GM19043 (cell line): ENCODE data around the gene NCAN.
"Not testable (repeated sequence)": the region's sequence is repeated elsewhere in the genome, so short reads cannot be mapped to it uniquely, and the experiment has no call there.

ENCODE experiments used
- ATAC-seq: cut with Tn5 transposase; IDR thresholded peaks from one replicate; pipeline ENCODE4 v1.9.1; 2021; ENCODE audit warnings: low read depth; ENCODE audit not compliant: unreplicated experiment

The NCAN gene

DNA sequence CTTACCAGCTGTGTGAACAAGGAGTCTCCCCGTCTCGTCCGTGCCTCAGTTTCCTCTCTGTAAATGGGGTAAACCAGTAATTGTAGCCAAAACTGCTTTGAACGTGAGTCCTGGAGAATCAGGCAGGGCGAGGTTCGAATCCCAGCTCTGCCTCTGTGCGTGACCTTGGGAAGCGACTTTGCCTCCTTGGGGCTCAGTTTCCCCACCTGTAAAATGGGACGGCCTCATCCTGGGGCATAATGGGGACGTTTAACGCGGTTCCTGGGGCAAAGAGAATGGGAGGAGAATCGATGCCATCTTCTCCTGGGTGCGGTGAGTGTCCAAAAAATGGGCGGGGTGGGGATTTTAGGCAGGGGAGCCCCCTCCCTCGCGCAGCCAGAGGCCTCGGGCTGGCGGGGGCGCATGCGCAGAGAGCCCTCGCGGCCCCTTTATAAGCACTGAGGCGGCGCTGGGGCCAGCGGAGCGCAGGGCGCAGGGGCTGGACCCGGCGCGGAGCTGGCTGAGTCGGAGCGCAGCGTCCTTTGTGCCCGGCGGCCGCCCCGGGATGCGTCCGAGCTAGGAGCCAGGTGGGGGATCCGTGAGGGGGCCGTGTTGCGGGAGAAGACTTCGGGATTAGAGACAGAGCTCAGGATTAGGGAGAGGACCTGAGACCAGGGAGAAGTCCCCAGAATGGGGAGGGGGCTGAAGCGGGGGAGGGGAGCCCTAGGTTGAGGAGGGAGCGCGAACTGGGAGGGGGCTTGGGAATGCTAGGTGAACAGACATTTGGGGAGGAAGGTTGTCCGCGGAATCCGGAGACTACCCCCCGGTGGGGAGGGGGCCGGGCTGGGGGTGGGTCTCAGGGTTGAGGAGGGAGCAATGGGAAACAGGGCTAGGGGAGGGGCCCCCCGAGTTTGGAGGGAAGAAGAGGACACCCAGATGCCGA lies at the start of gene NCAN:
Gene NCAN (plus strand): TSS at position 460 of the 922 bp plus-strand sequence. CDS start 4,996 bp downstream, outside the sequence.
- ATAC-seq = no peak

DNA sequence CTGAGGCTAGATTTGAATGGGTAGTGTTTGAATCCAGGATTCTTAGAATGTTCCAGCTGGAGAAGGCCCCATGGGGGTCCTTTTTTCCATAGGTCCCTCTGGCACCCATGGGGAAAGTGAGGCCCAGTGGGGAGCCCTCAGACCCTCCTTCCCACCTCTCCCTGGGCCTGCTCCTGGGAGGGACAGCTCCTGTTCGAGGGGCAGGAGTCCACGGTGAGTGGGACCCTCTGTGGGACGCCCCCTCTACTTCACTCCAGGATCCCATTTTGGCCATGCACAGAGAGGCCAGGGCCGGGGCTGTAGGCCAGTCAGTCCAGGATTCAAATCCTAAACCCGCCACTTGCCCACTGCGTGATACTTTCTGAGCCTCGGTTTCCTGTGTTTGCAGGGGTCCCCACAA lies 49.3 kb upstream of the NCAN start:
- no peak for ATAC-seq

DNA sequence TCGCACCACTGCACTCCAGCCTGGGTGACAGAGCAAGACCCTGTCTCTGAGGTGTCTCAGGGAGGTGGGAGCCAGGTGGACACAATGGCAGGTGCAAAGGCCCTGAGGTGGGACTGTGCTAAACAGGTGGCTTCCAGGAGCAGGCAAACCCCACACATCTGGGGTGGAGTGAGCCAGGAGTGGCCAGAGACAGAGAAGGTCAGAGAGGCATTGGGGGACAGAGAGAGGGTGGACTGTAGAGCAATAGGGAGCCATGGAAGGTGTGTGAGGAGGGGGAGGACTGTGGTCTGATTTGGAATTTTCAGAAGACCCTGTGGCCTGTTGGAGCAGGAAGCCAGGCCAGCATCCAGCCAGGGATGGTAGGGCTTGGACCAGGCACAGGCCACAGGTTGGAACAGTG lies 46.4 kb upstream of the NCAN start:
- no peak for ATAC-seq

DNA sequence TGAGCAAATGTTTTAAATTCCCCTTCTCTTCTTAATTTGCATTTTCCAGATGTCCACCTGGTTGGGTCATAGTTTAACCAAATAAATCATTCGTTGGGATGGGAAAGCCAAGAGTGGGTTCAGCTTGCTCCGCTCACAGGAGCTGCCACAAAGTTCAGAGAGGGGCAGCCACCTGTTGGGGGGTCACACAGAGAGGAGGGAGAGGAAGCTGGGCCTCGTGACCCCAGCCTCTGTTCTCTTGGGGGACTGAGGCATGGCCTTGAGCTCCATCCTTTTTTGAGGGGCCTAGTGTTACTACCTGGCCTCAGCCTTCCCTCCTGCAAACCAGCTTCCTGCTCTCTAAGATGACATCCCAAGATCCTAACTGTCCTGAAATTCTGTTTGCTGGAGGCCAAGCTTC lies 44.1 kb upstream of the NCAN start:
- no peak for ATAC-seq

DNA sequence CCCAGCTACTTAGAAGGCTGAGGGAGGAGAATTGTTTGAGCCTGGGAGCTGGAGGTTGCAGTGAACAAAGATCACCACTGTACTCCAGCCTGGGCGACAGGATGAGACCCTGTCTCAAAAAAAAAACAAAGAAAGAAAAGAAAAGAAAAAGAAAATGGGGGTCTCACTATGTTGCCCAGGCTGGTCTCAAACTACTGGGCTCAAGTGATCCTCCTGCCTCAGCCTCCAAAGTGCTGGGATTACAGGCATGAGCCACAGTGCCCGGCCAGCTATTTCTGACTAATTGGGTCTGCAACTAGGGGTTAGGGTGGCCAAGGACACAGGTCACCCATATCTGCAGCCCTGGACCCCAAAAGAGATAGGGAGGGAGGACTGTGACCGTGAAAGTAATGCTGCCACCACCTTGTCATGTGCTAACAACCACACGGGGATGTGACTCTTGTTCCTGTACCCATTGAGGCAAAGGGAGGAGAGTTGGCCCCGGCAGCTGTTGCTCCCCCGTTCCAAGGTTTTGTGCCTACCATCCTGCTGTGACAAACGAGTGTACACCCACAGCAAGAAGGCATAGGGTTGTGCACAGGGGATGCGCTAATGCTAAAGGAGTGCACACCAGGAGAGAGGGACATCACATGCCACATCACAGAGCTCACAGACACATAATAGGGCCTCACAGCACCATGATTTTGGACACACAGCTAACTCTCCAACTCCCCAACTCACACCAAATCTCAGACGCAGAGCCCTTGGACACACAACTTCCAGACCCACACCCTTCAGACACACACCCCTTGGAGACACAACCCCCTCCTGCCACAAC lies 42.3 kb upstream of the NCAN start:
- no peak for ATAC-seq

DNA sequence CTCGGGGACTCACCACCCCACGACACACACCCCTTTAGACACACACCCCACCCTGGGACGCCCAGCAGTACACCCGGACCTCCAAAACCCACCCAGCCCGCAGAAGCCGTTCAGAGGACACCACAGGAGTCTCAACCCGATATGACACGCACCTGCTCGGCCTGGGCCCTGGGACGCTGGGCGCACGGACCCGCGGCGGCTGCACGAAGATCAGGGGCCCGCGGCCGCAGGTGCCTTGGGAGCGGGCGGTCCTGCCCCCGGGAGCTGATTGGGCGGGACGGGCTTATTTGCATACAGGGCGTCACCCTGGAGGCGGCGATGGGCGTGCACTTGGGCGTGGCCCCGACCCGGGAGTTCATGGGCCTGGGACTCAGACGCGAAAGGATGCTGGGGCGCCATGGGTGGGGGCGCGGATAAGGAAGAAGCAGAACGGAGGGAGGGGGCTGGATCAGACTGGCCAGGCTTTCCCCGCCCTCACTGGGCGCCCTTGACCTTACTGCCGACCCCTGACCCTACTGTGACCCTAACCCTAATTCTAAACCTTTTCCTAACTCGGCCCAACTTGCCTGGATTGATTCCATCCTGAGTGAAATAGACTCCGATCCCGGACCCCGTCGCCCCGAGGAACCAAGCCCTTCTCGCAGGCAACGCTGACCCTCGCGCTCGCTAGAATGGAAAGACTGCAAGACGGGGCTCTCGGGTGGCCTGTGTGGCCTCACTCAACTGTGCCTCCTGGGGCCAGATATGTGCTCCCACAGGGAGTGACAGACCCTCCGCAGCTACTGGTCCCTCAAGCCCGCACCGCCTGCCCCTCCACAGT lies 41.5 kb upstream of the NCAN start, which contains the start of gene MEF2B:
Gene MEF2B (minus strand): TSS at position 211 of the 820 bp plus-strand sequence. CDS start 19,528 bp downstream, outside the sequence.
- peak; percentile 85 for ATAC-seq

DNA sequence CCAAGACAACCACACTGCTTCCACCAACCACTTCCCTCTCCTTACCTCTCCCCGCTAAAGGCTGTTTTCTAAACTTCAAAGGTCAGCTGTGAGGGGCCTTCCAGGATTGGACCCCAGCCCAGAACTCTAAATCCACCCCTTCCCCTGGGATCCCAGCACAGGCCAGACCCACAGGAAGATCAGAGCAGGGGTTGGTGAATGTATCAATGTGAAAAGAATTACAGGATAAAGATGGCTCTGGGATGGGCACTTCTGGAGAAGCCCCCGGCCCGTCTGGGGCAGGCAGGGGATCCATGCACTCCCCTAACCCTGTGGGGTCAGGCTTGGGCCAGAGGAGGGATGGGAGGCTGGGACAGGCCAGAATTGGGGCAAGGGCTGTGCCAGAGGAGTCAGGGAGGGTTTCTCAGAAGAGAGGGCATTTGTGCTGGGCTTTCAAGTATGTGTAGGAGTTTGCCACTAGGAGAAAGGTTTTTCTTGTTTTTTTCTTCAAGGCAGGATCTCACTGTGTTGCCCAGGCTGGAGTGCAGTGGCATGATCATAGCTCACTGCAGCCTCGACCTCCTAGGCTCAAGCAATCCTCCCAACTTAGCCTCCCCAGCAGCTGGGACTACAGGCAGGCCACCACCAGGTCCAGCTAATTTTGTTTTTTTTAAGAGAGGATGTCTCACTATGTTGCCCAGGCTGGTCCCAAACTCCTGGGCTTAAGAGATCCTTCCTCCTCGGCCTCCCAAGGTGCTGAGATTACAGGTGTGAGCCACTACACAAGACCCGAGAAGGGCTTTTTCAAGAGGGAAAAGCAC lies 40.7 kb upstream of the NCAN start:
- no peak for ATAC-seq

DNA sequence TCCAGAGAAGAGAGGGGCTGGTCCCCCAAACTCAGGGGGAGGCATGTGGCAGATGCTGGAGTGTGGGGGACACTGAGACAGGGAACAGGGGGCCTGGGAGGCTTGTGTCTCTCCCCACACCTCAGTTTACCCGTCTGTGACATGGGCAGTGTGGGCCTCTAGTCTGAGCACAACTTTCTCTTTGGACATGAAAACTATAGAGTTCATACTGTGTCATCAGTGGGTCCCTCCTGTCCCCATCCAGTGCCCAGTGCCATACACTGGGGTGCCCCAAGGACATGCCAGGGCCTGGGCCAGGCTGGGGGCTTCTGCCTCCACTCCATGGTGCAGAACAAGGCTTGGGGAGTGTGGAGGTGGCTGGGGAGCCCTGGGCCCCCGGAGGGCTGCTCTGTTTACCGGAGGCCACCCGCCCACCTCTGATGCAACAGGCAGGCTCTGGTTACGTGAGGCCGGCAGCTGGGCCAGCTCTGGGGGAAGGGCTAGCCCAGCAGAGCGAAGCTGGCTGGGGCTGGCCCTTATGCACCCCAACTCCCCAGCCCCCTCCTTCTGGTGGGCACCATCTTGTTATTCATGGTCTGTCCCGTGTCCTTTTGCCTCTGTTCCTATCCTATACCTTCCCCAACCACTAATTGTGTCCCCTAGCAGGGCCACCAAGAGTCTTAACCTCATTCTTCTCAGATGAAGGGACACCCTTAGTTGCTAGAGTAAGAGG lies 39.8 kb upstream of the NCAN start:
- ATAC-seq = no peak

DNA sequence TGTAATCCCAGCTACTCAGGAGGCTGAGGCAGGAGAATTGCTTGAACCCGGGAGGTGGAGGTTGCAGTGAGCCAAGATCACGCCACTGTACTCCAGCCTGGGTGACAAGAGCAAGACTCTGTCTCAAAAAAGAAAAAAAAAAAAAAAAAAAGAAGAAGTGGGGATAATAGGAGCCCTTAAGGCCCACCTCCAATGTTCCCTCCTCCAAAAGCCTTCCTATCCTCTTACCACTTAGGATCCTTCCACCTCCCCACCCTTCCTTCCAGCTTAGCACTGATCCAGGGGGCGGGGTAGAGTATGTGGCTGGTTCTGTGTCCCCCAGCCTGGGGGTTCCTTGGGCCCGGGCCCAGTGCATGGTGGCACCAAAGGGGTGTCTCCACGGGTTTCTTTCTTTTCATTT lies 38.5 kb upstream of the NCAN start:
- ATAC-seq = not testable (repeated sequence)

DNA sequence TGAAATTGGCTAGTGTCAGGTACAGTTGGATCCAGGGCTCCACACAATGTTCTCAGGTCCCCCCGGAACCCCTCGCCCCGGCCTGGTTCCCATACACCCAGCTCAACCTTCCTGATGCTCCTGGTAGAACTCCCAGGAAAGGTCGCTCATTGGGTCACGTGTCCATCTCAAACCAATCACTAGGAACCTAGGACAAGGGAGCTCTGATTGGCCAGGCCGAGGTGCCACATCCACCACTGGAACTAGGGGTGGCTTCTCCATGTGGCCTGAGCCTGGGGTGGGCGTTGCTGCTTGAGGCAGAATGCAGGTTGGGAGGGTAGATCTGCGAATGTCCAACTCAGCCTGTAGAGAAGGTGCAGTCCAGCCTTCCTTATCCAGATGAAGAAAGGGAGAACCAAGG lies 34.8 kb upstream of the NCAN start:
- no peak for ATAC-seq

DNA sequence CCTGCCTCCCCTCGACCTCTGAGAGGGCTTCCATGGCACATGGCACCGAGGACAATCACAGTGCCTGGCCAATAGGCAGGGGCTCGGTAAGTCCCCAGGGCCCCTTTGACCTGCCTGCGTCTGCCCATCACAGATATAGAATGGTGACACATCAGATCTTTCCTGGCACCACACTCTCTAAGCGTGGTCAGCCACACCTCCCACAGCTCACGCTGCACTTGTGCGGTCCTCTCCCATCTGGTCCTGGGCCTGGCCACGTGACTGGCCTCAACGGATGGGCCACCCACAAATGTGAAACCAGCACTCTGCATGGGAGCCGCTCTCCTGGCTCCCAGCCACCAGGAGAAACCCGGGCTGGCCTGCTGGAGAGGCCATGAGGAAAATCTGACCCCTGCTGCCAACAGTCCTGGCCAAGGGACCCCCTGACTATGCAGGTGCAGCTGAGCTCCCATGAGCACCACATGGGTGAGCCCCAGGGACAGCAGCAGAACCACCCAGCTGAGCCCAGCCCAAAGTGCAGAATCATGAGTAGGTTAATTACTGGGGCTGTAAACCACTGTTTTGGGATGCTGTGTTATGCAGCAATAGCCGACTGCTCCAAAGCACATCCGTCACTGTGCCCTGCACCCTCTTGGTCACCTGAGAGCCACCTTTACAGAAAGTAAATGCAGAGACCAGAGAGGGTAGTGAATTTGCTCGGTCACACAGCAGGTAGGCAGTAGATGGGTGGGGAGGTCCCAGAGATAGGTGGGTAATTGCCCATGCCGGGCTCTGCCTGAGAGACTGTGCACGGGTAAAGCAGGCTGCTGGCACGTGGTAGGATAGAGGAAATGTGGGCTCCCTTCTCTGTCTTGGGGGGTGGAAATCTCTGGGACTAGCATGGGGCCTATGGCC lies 32.0 kb upstream of the NCAN start:
- ATAC-seq = no peak

DNA sequence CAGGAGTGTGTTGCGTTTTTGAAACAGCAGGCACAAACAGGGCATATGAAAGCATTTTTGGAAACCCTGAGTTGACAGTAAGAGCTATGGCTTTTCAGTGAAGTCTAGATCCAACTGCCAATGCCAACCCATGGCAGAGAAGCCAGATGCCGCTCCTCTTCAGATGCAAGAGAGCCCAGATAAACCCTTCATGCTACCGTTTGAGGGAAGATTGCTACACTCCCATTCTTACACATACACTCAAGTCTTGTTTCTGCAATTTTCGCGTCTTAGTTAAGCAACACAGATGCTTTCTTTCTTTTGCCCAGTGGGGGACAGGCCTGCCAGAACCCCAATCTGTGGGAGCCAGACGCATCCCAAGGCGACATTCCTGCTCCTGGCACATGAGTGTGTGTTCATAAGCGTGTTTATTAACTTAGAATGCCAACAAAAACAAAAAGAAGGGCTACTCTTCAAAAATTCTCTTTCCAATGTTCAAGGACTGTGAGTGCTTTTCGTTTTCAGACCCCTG lies 30.2 kb upstream of the NCAN start:
- ATAC-seq = no peak

DNA sequence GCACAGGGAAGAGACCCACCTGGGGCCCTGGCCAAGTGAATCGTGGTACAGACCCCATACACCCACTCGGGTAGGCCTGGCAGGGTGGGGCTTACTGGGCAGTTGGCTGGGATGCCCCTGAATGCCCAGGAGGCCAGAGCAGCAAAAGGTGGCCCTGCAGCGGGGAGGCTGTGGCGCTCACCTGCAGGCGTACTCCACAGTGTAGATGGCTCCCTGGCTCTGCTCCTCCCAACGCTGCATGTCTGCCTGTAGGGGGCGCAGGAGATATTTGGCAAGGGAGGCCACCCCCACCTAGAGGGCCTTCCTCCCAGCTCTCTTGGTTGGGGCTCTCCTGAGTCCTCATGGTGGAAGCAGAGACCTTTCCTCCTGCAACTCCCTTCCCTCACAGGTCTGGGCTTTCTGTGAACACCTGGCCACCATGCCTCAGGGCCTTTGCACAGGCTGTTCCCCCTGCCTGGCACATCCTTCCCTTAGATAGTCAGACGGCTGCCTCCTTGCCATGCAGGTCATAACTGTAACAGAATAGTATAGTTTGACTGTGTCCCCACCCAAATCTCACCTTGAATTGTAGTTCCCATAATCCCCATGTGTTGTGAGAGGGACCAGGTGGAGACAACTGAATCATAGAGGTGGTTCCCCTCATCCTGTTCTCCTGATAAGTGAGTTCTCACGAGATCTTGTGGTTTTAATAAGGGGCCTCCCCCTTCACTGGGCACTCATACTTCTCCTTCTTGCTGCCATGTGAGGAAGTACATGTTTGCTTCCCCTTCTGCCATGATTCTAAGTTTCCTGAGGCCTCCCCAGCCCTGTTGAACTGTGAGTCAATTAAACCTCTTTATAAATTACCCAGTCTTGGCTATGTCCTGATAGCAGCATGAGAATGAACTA lies 25.7 kb upstream of the NCAN start:
- no peak for ATAC-seq

DNA sequence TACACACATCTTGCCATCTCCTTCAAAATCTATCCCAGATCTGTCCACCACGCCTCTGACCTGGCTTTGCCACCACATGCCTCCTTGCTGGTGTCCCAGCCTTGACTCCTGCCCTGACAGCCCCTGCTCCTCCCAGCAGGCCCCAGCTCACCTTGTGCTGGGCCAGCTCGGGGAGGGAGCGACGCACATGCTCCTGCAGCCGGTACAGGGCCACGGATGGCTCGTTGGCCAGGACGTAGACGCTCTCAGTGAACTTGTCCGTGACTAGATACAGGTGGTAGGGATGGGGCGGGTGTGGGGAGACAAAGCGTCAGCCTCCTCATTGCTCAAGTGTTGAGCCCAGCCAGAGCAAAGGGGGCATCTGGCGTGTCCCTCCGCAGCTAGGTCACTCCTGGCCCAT lies 25.0 kb upstream of the NCAN start:
- no peak for ATAC-seq

DNA sequence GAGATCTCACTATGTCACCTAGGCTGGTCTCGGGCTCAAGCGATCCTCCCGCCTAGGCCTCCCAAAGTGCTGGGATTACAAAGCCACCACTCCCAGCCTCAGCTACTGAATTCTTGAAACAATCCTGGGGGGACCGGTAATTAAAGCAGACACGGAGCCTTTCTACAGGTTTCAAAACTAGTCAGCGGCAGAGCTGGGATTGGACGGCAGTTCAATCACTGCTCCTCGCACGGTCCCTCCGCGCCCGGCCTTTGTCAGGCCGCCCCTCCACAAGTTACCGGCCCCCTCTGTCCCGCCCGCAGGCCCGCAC lies 20.0 kb upstream of the NCAN start:
- ATAC-seq = no peak

DNA sequence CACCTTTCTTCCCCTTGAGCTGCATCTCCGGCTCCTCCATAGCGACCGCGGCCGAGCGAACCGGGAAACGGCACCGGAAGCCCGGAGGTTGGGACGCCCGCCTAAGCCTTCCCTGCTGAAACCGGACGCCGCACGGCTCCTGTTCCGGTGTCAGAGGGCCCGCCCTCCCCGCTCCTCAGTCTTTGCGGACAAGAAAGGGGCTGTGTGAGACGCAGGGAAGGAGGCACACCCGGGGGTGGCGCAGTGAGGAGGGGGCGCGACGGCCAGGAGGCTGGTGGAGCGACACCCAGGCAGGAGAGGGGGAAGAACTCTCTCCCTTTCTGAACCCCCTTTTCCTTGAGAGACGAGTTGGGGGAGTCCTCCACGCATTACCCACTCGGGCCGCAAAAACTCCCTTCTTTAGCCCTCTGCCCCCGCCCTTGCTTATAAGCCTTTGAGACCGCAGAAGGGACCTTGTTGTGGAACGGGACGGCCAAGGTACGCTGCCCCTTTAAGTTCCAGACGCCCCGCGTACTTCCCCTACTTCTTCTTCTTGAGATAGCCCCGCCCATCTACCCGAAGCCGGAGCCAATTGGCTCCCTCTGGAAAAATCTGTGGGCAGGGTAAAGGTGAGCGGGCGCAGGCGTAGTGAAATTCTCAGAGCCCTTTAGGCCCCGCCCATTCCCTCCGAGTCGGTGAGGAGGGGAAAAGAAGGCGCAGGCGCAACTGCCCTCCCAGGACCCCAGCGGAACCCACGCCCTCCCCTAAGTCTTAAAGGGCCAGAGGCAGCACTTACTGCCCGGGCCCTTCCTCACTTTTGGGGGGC lies 19.5 kb upstream of the NCAN start, which contains the start of the genes BORCS8 and RFXANK:
Gene BORCS8 (minus strand): TSS at position 75 of the 805 bp plus-strand sequence. CDS start 35 bp downstream, at position 40.
Gene RFXANK (plus strand): TSS at position 181 of the 805 bp plus-strand sequence. CDS start 1,689 bp downstream, outside the sequence.
- ATAC-seq = peak; percentile 82
